ELF-1 (cell line): ENCODE data around the gene MTPN.
A peak's percentile ranks its signal among the peaks of the same experiment; 100 is the strongest.

ENCODE experiments used
- DNase-seq: peaks from one replicate; pipeline ENCODE4 v3.0.0-alpha.2; 2016; ENCODE audit warnings: low read depth, low spot score

The MTPN gene, protein sequence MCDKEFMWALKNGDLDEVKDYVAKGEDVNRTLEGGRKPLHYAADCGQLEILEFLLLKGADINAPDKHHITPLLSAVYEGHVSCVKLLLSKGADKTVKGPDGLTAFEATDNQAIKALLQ

DNA sequence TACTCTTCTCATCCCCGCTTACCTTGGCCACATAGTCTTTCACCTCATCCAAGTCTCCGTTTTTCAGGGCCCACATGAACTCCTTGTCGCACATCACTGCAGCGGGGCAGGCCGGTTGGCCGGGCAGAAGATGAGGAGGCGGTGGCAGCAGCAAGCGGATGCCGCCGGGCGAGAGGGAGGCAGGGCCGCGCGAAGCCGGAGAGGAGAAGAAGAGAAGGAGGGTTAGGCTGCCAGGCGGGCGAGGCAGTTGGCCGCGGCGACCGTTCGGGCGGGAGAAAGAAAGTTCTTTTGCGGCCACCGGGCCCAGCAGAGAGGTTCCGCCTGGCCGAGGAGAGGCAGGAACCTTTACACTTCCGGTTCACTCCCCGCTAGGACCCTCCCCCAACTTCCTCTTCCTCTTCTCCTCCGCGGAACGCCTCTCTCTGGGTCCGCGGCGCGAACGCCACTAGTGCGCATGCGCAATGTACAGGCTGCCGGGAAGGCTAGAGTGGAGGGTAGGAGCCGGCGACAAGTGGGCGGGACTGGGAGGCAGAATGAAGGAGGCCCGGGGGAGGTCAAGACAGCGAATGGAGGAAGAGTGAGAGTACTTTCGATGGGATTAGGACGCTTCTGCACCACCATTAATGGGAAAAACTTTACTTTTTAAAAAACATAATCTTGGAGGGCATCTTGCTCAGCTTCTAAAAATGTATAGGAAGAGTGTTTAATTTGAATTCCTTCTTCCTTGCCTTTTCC is at the start of gene MTPN:
MTPN (minus strand) TSS at position 353 of the 735 bp plus-strand sequence; CDS start at position 94, 259 bp downstream.
- DNase-seq: peak; percentile 99

DNA sequence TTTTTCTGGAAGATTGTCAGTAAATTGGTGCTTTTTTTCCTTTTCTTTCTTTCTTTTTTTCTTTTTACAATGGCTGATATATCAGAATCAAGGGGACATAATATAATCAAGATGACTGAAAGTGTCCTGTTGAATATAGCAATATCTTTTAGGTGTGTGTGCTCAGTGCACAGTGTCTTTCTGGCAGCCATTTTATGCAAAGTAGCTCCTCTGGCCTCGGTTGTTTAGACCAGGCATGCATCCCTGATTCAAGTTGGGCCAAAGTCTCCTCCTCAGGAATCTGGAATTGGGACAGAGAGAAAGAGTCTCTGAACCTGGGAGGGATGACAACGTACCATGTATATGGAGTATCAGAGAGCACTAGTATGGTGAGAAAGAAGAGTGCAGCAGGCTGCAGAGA is 49.0 kb upstream of the MTPN start:
- DNase-seq: no peak

DNA sequence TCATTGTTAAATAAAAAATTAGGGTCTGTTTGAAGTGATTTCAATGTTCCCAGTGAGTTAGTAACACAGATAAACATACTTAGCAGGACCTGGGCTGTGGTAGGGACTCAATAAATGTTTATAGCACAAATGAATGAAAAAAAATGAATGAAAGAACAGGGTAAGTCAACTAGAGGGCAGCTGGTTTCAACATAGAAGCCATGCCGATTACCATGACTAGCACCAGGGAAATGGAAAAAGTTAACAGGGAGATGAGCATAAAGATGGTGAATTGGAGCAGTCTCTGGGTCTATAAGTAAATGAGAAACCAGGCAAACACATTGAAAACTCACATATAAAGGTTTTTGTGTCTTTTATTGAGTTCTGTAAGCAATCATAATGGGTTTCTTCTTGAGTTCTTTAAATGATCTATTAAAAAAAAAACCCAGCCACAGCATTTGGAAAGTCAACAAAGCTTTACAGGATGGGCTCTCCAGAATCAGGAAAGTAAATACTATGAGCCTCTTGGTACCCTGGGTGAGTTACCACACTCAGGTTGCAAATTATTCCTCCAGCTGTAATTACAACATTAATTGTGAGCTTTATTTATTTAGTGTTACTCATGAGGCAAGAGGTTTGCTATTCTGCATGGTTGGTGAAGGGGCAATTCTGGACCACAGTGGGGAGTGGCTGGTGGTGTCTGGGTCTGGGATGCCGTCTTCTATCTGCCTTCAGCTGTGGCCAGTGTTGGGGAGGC is 46.1 kb upstream of the MTPN start:
- DNase-seq: no peak

DNA sequence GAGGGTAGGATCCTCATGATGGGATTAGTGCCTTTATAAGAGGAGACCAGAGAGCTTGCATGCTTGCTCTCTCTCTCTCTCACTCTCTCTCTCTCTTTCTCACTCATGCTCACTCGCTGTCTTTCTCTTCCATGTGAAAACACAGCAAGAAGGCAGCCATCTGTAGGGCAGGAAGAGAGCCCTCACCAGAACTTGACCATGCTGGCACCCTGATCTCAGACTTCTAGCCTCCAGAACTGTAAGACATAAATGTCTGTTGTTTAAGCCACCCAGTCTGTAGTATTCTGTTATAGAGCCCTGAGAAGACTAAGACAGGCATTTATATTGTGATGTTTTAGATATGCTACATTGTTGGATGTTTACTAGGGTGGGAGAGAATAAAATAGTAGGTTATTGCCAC is 43.4 kb upstream of the MTPN start:
- no peak for DNase-seq

DNA sequence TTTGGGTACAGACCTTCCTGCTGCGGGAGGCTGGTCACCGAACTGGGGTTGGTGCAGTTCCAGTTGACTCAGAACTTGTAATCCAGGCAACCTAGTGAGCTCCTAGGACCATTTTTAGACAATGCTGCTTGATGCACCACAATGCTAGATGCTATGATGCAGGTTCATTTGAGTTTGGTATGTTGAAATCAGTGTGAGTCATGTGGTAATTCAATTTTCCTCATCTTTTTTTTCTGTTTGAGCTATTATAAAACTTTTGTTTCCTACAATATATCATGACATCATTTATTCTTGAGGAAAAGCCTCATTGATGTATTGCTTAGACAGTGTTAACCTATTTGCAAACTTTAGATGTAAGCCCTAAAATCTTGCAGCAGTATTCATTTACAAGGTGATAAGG is 40.9 kb upstream of the MTPN start:
- no peak for DNase-seq

DNA sequence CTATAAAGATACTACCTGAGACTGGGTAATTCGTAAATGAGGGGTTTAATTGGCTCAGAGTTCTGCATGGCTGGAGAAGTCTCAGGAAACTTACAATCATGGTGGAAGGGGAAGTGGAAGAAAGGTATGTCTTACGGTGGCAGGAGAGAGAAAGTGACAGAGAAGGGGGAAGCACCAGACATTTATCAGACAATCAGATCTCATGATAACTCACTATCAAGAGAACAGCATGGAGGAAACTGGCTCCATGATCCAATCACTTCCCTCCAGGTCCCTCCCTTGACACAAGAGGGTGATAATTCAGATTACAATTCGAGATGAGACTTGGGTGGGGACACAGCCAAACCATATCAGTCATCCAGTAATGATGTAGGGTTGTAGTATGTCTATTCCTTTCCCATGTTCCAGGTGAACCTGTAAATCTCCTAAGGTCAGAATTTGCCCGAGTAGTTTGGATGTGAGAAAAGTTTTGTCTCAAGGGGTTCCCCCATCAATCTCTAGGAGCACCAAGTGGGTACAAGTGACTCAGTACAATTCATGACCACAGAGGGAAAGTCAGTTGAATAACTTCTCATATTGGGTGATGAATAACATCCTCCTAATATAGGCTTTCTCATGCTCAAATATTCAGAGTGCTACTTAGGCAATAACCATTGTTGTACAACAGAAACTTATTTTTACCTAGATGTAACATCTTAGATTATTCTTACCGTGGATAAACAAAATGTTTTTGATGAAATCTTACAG is 39.7 kb upstream of the MTPN start:
- no peak for DNase-seq

DNA sequence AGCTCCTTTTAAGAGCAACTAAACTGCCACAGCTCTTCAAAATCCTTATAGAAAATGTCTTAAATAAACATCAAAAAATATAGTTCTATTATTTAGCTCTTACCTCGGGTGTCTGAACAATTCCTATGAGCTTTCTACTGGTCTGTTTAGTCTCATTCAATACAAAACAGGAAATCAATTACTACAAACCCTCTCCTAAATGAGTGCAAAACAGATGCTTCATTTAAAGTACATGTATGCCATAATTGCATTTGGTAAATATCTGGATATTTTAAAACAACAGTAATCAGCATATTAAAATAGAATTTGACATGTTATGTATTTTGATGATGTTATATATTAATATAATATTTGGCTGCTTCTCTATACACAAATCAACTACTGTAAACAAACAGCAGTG is 38.5 kb upstream of the MTPN start:
- DNase-seq: no peak

DNA sequence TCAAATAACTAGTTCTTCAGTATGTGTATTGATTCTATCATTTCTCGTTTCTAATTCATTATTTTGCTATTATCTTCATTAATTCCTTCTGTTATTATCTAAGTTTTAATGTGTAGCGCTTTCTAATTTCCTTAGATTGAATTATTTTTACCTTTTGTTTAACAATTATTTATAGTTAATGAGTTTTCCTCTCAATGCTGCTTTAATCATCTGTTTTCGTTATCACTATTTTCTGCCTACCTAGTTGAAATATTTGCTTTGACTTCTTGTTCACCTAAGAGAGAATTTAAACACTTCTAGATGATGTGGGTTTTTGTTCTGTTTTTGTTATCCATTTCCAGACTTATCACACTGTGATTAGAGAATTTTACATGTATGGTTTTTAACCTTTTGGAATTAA is 37.5 kb upstream of the MTPN start:
- DNase-seq: no peak

DNA sequence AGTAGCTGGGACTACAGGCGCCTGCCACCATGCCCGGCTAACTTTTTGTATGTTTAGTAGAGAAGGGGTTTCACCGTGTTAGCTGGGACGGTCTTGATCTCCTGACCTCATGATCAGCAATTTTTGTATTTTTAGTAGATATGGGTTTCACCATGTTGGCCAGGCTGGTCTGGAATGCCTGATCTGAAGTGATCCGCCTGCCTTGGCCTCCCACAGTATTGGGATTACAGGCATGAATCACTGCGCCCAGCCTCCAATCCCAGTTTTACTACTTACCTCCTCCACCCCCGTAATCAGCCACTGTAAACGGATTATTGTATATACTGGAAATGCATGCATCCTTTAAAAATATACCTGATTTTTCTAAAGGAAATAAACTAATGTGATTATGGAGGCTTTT is 35.1 kb upstream of the MTPN start:
- DNase-seq: no peak

DNA sequence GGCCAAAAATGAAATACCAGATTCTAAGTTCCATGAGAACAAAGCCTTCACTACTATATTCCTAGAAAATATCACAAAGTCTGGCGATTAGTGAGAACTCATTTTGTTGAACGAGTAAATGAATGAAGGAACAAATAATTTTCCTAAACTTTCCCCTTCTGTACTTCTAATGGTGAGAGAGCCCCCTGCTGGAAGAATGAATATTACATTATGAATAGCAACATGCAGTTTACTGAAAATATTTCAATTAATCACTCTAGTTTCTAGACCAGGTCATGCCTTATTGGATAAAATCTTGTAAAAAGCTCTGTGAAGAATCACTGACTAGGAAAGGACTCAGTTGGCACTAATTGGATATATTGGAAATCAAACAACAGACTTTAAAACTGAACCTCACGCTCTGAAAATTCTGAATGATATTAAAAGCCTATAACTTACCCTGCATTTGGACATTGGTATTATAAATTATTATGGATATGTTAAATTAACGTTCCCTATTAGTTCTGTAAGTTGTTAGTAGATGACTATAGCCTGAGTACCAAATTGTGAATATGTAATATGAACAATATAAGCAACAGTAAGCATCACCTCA is 32.4 kb upstream of the MTPN start:
- DNase-seq: no peak

DNA sequence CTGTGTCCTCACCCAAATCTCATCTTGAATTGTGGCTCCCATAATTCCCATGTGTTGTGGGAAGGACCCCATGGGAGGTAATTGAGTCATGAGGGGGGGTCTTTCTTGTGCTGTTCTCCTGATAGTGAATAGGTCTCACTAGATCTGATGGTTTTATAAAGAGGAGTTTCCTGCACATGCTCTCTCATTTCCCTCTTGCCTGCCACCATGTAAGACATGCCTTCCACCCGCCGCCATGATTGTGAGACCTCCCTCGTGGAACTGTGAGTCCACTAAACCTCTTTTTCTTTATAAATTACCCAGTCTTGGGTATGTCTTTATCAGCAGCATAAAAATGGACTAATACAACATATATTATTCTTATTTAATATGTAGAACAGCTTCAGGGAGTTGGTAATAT is 29.0 kb upstream of the MTPN start:
- DNase-seq: no peak

DNA sequence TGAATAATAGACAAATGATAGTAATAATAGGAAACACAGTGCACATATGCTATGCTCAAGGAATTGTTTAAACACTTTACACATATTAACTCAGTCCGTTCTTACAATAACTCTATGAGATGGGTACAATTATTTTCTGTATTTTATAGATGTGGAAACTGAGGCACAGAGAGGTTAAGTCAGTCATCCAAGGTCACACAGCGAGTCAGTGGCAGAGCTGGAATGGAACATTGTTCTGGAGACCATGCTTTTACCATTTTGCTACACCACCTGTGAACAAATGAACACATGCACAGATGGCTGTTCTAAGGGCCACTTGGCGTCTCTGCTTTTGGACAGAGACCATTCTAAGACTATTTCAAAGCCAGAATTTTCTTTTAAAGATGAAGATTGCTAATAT is 26.9 kb upstream of the MTPN start:
- DNase-seq: no peak

DNA sequence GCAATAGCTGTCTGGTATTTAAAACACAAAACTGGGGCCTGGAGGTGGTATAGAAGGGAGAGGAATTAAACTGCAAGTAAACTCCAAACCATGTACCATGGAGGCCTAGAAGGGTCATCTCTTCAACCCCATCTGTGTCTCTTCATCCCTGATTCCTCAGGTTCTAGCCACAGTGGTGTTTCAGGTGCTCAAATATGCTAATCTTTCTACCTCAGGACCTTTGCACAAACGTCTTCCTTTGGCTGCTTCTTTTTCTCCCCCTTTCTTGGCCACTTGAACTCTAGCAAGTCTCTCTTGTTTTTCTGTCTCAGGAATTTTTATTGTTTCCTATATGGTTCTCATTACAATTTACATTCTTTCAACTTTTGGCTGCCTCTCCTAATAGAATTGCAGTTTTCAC is 25.6 kb upstream of the MTPN start:
- DNase-seq: no peak

DNA sequence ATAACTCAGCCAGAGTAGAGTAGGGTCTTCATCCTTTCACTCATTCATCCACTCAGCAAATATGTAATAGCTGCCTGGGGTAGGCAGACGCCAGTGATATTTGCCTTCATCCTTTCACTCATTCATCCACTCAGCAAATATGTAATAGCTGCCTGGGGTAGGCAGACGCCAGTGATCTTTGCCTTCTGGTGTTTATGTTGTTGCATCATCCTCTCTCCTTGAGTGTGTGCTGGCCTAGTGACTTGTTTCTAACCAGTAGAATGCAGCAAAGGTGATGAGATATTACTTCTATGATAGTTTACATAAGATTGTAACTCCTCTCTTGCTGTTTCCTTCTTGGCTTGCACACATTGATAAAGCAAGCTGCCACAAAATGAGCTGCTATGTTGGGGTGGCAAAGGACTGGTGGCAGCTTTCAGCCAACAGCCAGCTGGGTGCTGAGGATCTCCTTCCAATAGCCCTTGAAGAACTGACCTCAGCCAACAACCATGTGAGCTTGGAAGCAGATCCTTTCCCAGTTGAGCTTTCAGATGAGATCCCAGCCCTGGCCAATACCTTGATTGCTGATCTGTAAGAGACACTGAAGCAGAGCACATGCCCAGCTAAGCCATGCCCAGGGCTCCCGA is 23.2 kb upstream of the MTPN start:
- DNase-seq: no peak

DNA sequence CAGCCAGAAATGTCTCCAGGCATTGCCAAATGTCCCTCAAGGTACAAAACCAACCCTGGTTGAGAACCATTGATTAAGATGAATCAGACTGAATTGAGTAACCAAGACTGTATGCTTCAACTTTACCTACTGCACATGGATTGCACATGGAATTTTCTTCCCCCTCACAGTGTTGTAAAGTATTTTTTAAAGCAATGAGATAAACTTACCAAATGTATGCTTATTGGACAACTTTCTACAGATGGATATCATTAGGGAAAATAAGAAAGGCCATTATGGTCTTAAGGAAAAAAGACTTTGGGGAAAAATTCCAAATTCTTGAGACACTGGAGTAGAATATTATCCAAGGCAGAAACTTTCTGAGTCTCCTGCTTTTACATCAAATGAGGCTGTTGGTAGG is 20.9 kb upstream of the MTPN start:
- no peak for DNase-seq

DNA sequence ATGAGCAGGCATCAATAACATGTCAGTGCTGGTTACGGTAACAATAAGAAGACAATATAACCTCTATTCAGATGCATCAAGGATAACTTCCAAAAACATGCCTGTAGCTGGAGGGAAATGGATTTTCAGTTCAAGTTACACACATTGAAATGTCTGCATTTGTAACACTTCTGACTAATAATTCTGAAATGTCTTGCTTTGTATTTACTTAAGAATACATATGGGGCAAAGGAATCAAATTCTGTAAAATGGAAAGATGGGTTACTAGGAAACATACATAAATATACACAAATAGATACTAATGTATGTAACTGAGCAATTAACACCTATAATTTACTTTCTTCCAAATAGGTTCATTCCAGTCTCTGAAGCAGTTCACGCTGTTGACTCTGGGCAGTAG is 18.6 kb upstream of the MTPN start:
- no peak for DNase-seq

DNA sequence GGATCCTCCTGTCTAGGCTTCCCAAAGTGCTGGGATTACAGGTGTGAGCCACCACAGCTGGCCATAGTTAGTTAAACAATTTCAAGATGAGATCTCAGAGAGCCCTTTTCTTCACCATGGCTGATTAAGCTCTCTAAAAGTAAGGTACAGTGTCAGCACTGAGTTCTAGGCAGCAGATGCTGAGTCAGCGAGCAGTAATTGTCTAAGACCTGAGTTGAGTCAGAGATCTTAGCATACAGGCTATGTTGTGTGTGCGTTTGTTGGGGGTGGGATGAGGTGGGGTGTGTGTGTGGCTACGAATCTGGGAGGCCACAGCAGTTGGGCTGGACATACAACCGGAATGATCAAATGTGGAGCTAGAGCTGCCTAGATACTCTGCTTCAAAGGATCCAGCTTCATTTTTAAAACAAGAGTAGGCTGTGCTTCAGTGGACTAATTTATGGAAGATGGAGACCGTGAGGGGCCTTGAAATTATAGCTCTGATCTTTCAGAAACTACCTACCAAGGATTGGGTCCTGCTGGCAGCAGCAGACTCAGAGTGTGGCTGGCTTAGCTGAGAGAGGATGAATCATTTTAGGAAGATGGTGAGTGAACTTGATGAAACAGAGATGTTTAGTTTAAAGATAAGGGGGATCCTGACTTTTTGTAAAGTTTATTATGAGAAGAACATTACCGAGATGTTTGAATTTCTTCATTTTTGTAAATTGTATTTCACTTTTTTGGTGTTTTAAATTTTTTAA is 17.5 kb upstream of the MTPN start:
- no peak for DNase-seq

DNA sequence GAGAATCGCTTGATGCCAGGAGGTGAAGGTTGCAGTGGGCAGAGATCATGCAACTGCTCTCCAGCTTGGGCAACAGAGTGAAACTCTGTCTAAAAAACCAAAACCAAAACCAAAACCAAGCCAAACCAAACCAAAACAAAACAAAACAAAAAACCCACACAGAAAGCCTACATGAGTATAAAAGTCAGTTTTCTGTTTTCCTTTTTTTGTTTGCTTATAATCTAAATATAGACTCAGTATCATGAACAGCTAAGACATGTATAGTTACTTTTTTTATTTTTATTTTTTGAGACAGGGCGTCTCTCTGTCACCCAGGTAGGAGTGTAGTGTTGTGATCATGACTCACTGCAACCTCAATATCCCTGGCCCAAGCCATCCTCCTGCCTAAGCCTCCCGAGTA is 16.8 kb upstream of the MTPN start:
- DNase-seq: no peak

DNA sequence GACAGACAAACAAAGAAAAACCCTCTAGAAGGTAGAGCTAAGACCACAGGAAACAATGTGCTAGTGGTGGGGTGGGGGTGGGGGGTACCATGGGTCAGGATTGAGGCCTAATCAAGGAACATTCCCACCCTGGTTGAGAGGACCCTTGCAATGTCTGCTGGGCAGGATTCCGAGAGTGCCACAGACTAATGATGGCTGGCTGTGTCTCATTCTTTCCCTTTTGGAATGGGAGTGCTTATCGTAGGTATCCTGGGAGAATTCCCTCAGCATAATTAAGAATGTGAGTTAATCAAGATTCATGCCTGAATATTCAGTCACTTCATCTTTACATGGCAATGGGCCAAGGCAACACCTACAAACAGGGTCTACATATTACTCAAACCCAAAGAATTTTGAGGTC is 14.7 kb upstream of the MTPN start:
- DNase-seq: no peak

DNA sequence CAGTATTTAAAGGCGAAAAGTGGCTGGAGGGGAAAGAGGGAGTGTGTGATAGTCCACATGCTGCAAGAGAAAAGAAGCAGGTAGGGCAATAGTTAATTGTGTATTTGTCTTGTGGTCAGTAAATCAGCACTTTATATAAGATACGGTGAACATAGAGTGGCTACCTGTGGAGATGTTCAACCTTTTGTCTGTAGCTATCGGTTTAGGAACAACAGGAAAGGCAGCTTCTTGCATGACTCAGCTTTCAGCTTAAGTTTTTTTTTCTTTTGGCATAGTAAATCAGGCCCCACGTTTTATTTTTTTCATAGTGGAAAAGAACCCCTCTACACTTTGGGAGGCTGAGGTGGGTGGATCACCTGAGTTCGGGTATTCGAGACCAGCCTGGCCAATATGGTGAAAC is 14.2 kb upstream of the MTPN start:
- no peak for DNase-seq

DNA sequence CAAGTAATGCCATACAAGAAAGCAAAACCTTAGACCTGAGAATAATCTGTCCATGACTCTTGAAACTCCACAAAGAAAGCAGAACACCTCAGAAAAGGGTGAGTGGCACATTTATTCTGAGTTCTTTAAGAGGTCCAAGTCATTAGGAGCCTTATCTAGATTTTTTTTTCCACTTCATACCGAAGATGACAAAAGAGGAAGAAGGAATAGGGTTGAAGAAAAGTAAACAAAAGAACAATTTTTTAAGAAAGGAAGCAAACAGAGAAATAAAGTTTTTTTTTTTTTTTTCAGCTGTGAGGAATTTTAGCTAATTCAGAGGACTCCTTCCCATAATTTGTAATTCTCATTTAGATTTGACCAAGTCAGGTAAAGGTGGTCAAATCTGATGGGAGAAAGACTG is 13.1 kb upstream of the MTPN start:
- DNase-seq: no peak
